Measurements from ENCODE around the gene ATP6AP1.

ATP6AP1 gene

GRCh38 chrX:154435171-154435733 lies 6.8 kb downstream of the ATP6AP1 start:
- Histone ChIP-seq H2BK12ac (ENCODE audit: low read length) (no peak overlapping the region), H4K8ac (ENCODE audit: low read depth, low read length) (no peak overlapping the region), H3K4me1 (ENCODE audit: control insufficient read depth in 2 of 2, insufficient read depth in 1 of 2, low read depth in 1 of 2, low read length in 2 of 2) (peaks cover 7% of the 10 kb centered on the region in 2 donors), H2BK120ac (ENCODE audit: low read depth, low read length) (no peak overlapping the region), H2AFZ (ENCODE audit: low read length) (no peak overlapping the region), H2BK15ac (ENCODE audit: low read length) (no peak overlapping the region), H4K91ac (ENCODE audit: low read depth, low read length, poor library complexity) (no peak overlapping the region), H3K4me3 (ENCODE audit: low read length in 2 of 2) (no peak overlapping the region), H3K79me1 (ENCODE audit: low read depth, low read length) (peaks cover 15% of the 10 kb centered on the region), H3K9ac (ENCODE audit: low read depth, low read length, poor library complexity) (no peak overlapping the region), H2AK5ac (ENCODE audit: low read depth, low read length) (no peak overlapping the region), H3K4me2 (ENCODE audit: insufficient read depth, low read length, poor library complexity, severe bottlenecking) (no peak overlapping the region), H3K9me3 (replicated peaks in 1 of 2; ENCODE audit: control insufficient read depth in 2 of 2, insufficient read depth in 1 of 2, low read depth in 1 of 2, low read length in 2 of 2) (no peaks in the 10 kb centered on the region), H3K14ac (ENCODE audit: low read length) (no peak overlapping the region), H3K27me3 (ENCODE audit: control insufficient read depth in 3 of 3, insufficient read depth in 3 of 3, low read depth in 1 of 3, low read length in 3 of 3) (no peaks in the 10 kb centered on the region), H3K36me3 (replicated peaks in 1 of 2; ENCODE audit: control insufficient read depth in 2 of 2, insufficient read depth in 2 of 2, low read length in 2 of 2) (peaks cover 18 to 77% of the 10 kb centered on the region in 2 donors), H3K27ac (replicated peaks; ENCODE audit: low read length) (no peak overlapping the region), H3K4ac (ENCODE audit: low read length) (no peak overlapping the region), H3K23ac (ENCODE audit: low read depth, low read length, poor library complexity) (no peak overlapping the region), H2BK5ac (ENCODE audit: low read length) (no peak overlapping the region), H3K18ac (ENCODE audit: low read length) (no peak overlapping the region)
- no peak for DNase-seq (ENCODE audit: low spot score)
- WGBS, 2 donors (ENCODE audit: extremely low coverage in 2 of 2, insufficient read length in 2 of 2, insufficient replicate concordance in 1 of 2) = no CpG with 5 or more reads among the region's 19 CpGs

GRCh38 chrX:154436374-154436982 lies 8.0 kb downstream of the ATP6AP1 start:
- no peak overlapping the region for H3K4ac ChIP-seq (ENCODE audit: low read length)
- H2AFZ ChIP-seq (ENCODE audit: low read length) = peak overlapping the region; percentile 80
- peaks cover 23 to 83% of the 10 kb centered on the region in 2 donors for H3K36me3 ChIP-seq (replicated peaks in 1 of 2; ENCODE audit: control insufficient read depth in 2 of 2, insufficient read depth in 2 of 2, low read length in 2 of 2)
- no peak overlapping the region for H2BK12ac ChIP-seq (ENCODE audit: low read length)
- H3K4me3 ChIP-seq (ENCODE audit: low read length in 2 of 2) = peak overlapping the region; percentile 91 to 98
- H4K8ac ChIP-seq (ENCODE audit: low read depth, low read length) = no peak overlapping the region
- H2BK15ac ChIP-seq (ENCODE audit: low read length) = no peak overlapping the region
- peak overlapping the region; percentile 59 for H3K27ac ChIP-seq (replicated peaks; ENCODE audit: low read length)
- no peak for DNase-seq (ENCODE audit: low spot score)
- H3K9ac ChIP-seq (ENCODE audit: low read depth, low read length, poor library complexity) = peak overlapping the region; percentile 94
- no peak overlapping the region for H2AK5ac ChIP-seq (ENCODE audit: low read depth, low read length)
- peak overlapping the region; percentile 53 for H2BK5ac ChIP-seq (ENCODE audit: low read length)
- peak overlapping the region; percentile 94 for H3K18ac ChIP-seq (ENCODE audit: low read length)
- WGBS, 2 donors (ENCODE audit: extremely low coverage in 2 of 2, insufficient read length in 2 of 2, insufficient replicate concordance in 1 of 2) = no CpG with 5 or more reads among the region's 78 CpGs
- no peaks in the 10 kb centered on the region for H3K27me3 ChIP-seq (ENCODE audit: control insufficient read depth in 3 of 3, insufficient read depth in 3 of 3, low read depth in 1 of 3, low read length in 3 of 3)
- H2BK120ac ChIP-seq (ENCODE audit: low read depth, low read length) = peak overlapping the region; percentile 81
- no peak overlapping the region for H3K23ac ChIP-seq (ENCODE audit: low read depth, low read length, poor library complexity)
- H3K79me1 ChIP-seq (ENCODE audit: low read depth, low read length) = peaks cover 14% of the 10 kb centered on the region
- H3K4me2 ChIP-seq (ENCODE audit: insufficient read depth, low read length, poor library complexity, severe bottlenecking) = peak overlapping the region; percentile 45
- no peaks in the 10 kb centered on the region for H3K9me3 ChIP-seq (replicated peaks in 1 of 2; ENCODE audit: control insufficient read depth in 2 of 2, insufficient read depth in 1 of 2, low read depth in 1 of 2, low read length in 2 of 2)
- no peak overlapping the region for H4K91ac ChIP-seq (ENCODE audit: low read depth, low read length, poor library complexity)
- H3K4me1 ChIP-seq (ENCODE audit: control insufficient read depth in 2 of 2, insufficient read depth in 1 of 2, low read depth in 1 of 2, low read length in 2 of 2) = peaks cover 7% of the 10 kb centered on the region in 2 donors
- no peak overlapping the region for H3K14ac ChIP-seq (ENCODE audit: low read length)

DNA sequence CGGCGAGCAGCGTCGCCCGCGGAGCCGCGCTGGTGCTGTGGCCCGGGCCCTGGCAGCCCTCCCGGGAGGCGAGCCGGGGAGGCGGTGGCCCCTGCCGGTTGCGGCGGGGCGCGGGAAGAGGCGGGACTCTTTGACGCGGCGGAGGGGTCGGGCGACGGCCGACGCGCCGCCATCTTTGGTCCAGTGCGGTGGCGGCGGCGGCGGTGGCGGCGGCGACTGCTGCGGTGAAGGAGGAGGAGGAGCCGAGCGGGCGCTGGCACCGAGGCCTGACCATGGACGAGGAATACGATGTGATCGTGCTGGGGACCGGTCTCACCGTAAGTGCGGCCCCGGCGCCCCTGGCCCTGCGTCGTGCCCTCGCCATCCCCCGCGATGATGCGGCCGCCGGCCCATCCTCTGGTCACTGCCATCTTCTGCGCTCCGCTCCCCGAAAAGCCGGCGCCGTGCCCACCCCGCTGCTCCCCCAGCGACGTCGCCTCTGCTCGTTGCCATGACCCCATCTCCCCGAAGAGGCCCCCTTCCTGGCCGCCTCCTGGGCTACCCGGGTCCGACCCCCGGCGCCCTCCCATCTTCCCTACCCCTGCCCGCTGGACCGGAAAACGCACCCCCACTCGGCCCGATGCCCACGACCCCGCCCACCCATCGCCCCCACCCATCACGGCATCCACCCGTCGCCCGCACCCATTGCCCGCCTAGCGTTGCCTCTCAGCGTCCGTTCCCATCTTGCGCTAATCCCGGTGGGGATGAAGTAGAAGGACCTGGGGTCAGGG lies 8.7 kb downstream of the ATP6AP1 start, which contains the start of gene GDI1:
GDI1 (plus strand) TSS at position 172 of the 770 bp plus-strand sequence; CDS start at position 273, 101 bp downstream.
- no peak for DNase-seq (ENCODE audit: low spot score)
- Histone ChIP-seq H3K4me1 (ENCODE audit: control insufficient read depth in 2 of 2, insufficient read depth in 1 of 2, low read depth in 1 of 2, low read length in 2 of 2) (peaks cover 7% of the 10 kb centered on the region in 2 donors), H3K14ac (ENCODE audit: low read length) (peak within 1 kb of the TSS; percentile 21), H2BK15ac (ENCODE audit: low read length) (no peak within 1 kb of the TSS), H3K36me3 (replicated peaks in 1 of 2; ENCODE audit: control insufficient read depth in 2 of 2, insufficient read depth in 2 of 2, low read length in 2 of 2) (peaks cover 30 to 83% of the 10 kb centered on the region in 2 donors), H4K8ac (ENCODE audit: low read depth, low read length) (no peak within 1 kb of the TSS), H3K23ac (ENCODE audit: low read depth, low read length, poor library complexity) (peak within 1 kb of the TSS; percentile 91), H3K4ac (ENCODE audit: low read length) (no peak within 1 kb of the TSS), H3K79me1 (ENCODE audit: low read depth, low read length) (peaks cover 12% of the 10 kb centered on the region), H2BK120ac (ENCODE audit: low read depth, low read length) (peak within 1 kb of the TSS; percentile 81), H2AFZ (ENCODE audit: low read length) (peak within 1 kb of the TSS; percentile 80), H2BK12ac (ENCODE audit: low read length) (no peak within 1 kb of the TSS), H3K4me2 (ENCODE audit: insufficient read depth, low read length, poor library complexity, severe bottlenecking) (peak within 1 kb of the TSS; percentile 60), H3K27ac (replicated peaks; ENCODE audit: low read length) (peak within 1 kb of the TSS; percentile 59), H3K18ac (ENCODE audit: low read length) (peak within 1 kb of the TSS; percentile 94), H2BK5ac (ENCODE audit: low read length) (peak within 1 kb of the TSS; percentile 53), H3K4me3 (ENCODE audit: low read length in 2 of 2) (peak within 1 kb of the TSS; percentile 91 to 98), H3K27me3 (ENCODE audit: control insufficient read depth in 3 of 3, insufficient read depth in 3 of 3, low read depth in 1 of 3, low read length in 3 of 3) (no peaks in the 10 kb centered on the region), H3K9me3 (replicated peaks in 1 of 2; ENCODE audit: control insufficient read depth in 2 of 2, insufficient read depth in 1 of 2, low read depth in 1 of 2, low read length in 2 of 2) (no peaks in the 10 kb centered on the region), H4K91ac (ENCODE audit: low read depth, low read length, poor library complexity) (no peak within 1 kb of the TSS), H3K9ac (ENCODE audit: low read depth, low read length, poor library complexity) (peak within 1 kb of the TSS; percentile 94), H2AK5ac (ENCODE audit: low read depth, low read length) (peak within 1 kb of the TSS; percentile 75)
- no CpG with 5 or more reads among the region's 93 CpGs for WGBS, 2 donors (ENCODE audit: extremely low coverage in 2 of 2, insufficient read length in 2 of 2, insufficient replicate concordance in 1 of 2)

Data from neuronal stem cell (in vitro differentiated cells).